ENCODE results near the gene CD6.

- no peak for TF ChIP-seq CTCF (IDR thresholded peaks at IDR 0.05)
- TF ChIP-seq POLR2A (IDR thresholded peaks at IDR 0.05): no peak
Observed at GRCh38 chr11:60932605-60933356, 38.7 kb upstream of the CD6 start.
